Activated CD4-positive, CD25-positive, alpha-beta regulatory T cell (primary cell): ENCODE results near the gene LAMA2.
"Not testable (repeated sequence)": the region's sequence is repeated elsewhere in the genome, so short reads cannot be mapped to it uniquely, and the experiment has no call there.

Experiments
- DNase-seq, 4 experiments: peaks; one replicate each; lab custom pipeline; 2025; lab: John Stamatoyannopoulos, UW

LAMA2 gene

GRCh38 chr6:129124347-129124746 is 241.4 kb downstream of the LAMA2 start:
- no peak for DNase-seq

- DNase-seq, result no peak
Observed at GRCh38 chr6:129130106-129130505, 247.2 kb downstream of the LAMA2 start.

GRCh38 chr6:129130959-129131681 is 248.2 kb downstream of the LAMA2 start:
- DNase-seq, result no peak

GRCh38 chr6:129133770-129134192 is 250.8 kb downstream of the LAMA2 start:
- DNase-seq, result no peak

GRCh38 chr6:129134535-129134934 is 251.6 kb downstream of the LAMA2 start:
- no peak for DNase-seq

GRCh38 chr6:129135451-129135850 is 252.5 kb downstream of the LAMA2 start:
- DNase-seq, result no peak

- no peak for DNase-seq
Observed at GRCh38 chr6:129136751-129137150, 253.8 kb downstream of the LAMA2 start.

GRCh38 chr6:129138739-129139405 is 255.9 kb downstream of the LAMA2 start:
- DNase-seq, result no peak

GRCh38 chr6:129140526-129140925 is 257.6 kb downstream of the LAMA2 start:
- DNase-seq, result no peak

GRCh38 chr6:129141499-129141898 is 258.6 kb downstream of the LAMA2 start:
- DNase-seq, result no peak

- DNase-seq, result no peak
Observed at GRCh38 chr6:129146902-129147301, 264.0 kb downstream of the LAMA2 start.

GRCh38 chr6:129150507-129150906 is 267.6 kb downstream of the LAMA2 start:
- no peak for DNase-seq

- no peak for DNase-seq
Observed at GRCh38 chr6:129153257-129153656, 270.3 kb downstream of the LAMA2 start.

GRCh38 chr6:129159242-129159641 is 276.3 kb downstream of the LAMA2 start:
- not testable (repeated sequence) for DNase-seq

GRCh38 chr6:129162605-129163004 is 279.7 kb downstream of the LAMA2 start:
- DNase-seq, result no peak

GRCh38 chr6:129163551-129163950 is 280.6 kb downstream of the LAMA2 start:
- DNase-seq, result no peak

GRCh38 chr6:129164032-129164431 is 281.1 kb downstream of the LAMA2 start:
- DNase-seq, result no peak

- DNase-seq, result not testable (repeated sequence)
Observed at GRCh38 chr6:129172279-129172995, 289.5 kb downstream of the LAMA2 start.

GRCh38 chr6:129175066-129175465 is 292.1 kb downstream of the LAMA2 start:
- DNase-seq, result no peak

GRCh38 chr6:129177801-129178200 is 294.9 kb downstream of the LAMA2 start:
- no peak for DNase-seq

- DNase-seq, result no peak
Observed at GRCh38 chr6:129179283-129179682, 296.3 kb downstream of the LAMA2 start.

- no peak for DNase-seq
Observed at GRCh38 chr6:129181001-129181400, 298.1 kb downstream of the LAMA2 start.

GRCh38 chr6:129183187-129183591 is 300.3 kb downstream of the LAMA2 start:
- no peak for DNase-seq
